HG03025 (cell line): ENCODE results near the gene FN3KRP.
A peak's percentile ranks its signal among the peaks of the same experiment; 100 is the strongest.

Experiments
- ATAC-seq: cut with Tn5 transposase; IDR thresholded peaks from one replicate; pipeline ENCODE4 v1.9.1; 2021; ENCODE audit warnings: mild to moderate bottlenecking, moderate library complexity; ENCODE audit not compliant: unreplicated experiment, low FRiP score

FN3KRP gene, protein sequence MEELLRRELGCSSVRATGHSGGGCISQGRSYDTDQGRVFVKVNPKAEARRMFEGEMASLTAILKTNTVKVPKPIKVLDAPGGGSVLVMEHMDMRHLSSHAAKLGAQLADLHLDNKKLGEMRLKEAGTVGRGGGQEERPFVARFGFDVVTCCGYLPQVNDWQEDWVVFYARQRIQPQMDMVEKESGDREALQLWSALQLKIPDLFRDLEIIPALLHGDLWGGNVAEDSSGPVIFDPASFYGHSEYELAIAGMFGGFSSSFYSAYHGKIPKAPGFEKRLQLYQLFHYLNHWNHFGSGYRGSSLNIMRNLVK

DNA sequence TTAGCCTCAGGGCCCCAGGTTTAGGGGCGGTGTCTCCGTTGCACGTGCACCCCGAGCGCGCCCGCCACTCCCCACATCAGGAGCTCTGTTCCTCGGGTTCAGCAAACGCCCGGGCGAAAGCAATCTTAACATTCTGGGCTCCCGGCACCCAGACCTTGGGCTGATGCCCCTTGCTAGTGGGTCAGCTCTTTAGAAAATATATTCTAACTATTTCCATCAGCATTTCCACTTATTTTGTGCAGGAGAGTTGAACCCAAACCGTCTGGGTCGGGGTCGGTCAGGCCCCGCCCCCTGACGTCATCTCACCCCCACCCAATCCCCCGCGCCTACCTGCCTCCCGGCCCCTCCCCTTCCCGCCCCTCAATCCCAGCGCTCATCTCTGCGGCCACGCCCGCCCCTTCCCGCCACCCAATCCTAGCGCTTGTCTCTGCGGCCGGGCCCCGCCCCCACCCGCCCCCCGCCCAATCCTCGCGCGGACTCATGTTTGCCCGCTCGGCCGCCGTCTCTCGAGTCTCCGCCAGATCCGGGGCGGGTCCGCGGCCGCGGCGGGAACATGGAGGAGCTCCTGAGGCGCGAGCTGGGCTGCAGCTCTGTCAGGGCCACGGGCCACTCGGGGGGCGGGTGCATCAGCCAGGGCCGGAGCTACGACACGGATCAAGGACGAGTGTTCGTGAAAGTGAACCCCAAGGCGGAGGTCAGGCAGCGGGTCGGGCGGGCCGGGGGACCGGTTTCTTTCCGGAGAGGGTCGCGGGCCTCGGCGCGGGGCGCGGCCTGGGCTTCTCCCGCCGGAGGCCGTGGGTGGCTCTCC, at the start of gene FN3KRP:
FN3KRP (plus strand) TSS at position 504 of the 808 bp plus-strand sequence; CDS start at position 554, 50 bp downstream.
- peak; percentile 69 for ATAC-seq

DNA sequence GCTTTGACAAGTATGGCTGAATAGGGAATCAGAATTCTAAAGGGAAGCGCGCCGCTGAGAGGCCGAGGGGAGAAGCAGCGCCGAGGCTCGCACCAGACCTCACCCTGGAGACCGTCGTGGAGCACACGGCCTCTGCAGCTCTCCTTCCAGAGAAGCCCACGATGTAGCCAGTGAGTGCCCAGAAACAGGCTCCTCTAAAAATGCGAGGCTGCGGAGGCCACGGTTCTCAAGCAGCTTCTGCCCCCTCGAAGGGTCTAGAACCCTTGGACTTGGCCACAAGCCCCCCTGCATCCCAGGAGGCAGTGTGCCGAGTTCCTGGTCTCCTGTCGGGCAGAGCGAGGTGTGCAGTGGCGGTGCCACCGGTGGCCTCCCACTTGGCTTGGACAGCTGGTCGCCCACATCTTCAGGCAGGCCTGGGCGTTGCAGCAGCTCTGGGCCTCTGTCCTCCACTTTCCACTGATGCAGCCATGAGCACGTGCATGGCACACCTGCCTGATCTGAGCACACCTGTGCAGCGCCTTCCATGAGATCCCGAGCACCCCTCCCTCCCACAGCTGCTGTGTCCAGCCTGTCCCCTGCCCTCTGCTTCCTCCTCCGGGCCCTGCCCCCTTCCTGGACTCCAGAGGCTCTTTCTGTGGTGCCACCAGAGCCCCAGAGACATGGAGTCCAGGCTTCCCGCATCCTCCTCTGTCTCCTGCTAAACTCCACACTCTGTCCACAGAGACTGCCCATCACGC, 49.4 kb upstream of the FN3KRP start:
- no peak for ATAC-seq

DNA sequence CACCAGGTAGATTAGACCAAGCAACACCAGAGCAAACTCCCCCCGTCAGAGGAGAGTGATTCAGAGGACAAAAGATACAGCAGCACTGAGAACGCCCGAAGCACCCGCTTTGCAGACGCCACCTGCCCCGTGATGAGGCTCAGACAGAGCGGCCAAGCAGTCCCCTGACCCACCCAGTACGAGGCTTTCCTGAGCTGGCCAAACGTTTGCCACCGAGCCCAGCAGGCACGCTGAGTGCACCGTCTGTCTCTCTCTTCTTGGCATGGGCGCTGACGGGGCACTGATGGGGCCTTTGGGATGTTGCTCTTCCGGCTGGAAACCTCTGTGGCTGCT, 48.9 kb upstream of the FN3KRP start:
- ATAC-seq, result no peak

DNA sequence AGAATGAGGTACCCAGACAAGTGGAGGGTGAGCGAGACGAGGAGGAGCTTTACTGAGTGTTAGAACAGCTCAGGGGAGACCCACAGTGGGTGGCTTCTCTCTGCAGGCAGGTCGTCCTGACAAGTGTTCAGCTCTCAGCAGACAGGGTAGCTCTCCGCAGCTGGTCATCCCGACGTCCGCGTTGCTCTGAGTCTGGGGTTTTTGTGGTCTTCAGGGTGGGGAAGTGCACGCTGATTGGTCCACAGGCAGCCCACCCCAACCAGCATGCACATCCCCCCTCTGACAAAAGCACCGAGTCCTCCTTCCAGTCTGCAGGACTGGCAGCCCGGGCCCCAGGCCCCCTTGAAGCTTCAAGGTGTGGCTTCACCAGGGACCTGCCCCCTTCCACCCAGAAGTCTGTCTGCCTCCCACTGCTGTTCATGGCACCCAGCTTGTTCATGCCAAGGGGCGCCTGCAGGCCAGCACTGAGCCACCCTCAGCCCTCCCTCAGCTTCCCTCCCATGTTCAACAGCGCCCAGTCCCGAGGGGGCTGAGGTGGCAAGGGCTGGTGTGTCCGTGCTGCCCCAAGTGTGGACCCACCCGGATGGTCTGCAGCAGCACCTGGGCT, 48.4 kb upstream of the FN3KRP start:
- no peak for ATAC-seq

DNA sequence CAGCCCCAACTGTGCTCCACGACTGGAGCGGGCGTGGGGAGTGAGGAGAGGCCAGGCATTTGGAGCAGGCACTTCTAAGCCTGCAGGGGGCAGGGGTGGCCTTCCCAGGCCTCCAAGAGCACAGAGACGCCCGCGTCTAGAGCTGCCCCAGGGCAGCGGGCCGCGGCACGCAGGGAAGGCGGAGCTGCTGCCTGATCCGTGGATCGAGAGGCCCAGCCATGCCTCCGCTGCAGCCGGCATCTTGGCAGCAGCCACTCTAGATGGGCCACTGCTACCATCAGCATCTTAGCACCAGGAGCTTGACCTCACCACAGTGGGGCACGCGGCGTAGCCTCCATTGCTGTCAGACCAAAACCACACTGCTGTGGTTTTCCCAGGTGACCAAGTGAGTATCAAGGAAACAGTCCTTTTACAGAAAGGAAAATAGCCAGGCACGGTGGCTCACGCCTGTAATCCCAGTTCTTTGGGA, 47.8 kb upstream of the FN3KRP start:
- no peak for ATAC-seq

DNA sequence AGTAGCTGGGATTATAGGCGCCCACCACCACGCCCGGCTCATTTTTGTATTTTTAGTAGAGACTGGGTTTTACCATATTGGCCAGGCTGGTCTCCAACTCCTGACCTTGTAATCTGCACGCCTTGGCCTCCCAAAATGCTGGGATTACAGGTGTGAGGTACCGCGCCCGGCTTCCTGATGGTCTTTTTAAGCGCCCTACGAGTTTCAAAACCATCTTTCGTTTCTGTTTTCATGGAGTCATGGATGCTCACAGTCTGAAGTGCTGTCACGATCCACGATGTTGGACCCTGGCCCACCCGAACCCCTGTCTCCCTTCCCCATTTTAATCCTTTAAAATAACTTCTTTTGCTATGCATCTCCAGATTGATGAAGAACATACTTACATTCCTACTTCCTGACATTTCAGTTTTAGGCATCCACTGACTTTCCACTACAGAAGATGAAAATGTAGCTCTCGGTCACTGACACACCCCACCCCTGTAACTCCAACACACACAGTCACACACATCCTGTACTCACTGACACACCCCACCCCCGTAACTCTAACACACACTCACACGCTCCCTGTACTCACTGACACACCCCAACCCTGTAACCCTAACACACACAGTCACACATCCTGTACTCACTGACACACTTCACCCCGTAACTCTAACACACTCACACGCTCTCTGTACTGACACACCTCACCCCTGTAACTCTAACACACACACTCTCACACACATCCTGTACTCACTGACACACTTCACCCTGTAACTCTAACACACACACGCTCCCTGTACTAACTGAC, 45.6 kb upstream of the FN3KRP start:
- ATAC-seq, result no peak

DNA sequence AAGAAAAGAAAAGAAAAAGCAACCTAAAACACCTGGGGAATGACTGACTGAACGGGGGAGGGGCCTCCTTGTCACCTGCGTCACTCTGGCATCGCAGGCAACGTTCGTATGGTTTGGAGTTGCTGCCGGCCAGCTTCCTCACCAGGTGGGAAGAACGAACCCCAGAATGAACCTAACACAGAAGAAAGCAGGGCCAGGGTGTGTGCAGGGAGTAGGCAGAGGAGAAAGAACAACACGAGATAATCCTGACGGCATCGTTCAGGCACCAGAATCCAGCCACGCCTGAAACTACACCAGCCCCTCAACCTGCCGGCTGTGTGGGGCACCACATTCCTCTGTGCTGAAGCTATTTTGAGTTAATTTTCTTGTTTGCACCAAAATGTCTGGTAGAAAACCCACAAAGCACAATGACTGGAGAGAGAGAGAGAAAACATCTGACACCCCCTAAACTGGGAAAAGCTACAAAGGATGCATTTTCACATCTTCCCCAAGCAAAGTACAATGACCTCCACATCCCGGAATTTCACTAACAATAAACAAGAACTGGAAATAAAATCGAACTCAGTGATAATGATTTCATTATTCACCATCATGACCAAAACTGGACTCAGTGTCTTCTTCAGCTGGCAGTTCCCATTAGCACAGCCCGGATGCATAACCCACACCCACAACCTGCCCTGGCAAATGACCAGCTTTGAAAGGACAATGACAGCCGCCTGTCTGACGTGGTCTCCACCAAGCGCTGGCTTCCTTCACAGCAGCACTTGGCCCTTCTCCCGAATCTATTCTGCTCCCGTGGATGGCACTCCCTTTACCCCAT, 41.6 kb upstream of the FN3KRP start:
- ATAC-seq, result no peak

DNA sequence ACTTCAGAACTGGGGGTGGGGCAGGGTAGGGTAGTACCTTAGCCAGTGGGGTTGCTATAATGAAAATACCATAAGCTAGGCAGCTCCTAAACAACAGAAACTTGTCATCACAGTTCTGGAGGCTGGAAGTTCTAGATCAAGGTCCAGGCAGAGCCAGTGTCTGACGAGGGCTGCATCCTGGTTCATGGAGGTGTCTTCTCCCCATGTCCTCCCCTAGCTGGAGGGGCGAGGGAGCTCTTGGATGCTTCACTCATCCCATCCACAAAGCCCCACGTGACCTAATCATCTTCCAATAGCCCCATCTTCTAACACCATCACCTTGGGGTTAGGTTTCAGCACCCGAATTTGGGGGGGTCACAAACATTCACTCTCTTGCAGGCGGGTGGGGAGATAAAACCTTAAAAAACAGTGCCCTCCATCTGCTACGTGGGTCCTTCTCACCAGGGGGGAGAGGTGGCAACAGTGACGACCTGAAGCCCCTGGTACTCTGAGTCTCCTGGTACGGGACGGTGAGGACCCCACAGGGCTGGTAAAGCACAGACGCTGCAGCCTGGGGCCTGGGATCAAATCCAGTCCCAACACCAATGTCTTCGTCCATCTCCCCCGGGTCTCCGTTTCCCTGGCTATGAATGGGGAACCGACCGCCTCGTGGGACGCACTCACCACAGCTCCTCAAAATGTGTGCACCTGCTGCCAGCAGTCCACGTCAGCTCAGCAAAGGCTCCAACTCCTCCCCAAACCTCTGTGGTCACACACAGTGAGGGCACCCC, 40.8 kb upstream of the FN3KRP start:
- no peak for ATAC-seq

DNA sequence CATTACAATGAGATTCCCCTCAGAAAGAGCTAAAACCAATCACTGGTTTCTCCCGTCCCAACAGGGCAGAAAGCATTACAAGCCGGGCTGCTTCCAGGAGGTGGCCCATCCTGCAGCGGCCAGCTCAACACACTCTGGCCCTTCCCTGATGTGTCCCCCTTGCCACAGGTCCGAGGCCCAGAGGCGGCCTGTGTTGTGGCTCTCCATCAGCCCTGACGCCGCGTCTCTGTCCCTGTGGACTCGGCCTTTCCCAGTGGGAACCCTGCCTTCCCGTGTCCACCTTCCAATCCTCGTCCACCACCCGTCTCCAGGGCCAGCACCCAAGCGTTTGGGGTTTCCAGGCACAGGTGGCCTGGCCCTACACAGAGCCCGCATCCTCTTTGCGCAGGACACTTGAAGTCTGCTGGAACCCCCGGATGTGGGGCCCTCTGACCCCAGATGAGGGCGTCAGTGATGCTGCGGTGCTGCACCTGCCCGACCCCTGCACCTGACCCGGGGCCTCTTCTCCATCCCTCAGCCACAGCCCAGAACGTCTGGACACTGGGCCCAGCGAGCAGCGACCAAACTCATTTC, 39.1 kb upstream of the FN3KRP start:
- ATAC-seq, result no peak

DNA sequence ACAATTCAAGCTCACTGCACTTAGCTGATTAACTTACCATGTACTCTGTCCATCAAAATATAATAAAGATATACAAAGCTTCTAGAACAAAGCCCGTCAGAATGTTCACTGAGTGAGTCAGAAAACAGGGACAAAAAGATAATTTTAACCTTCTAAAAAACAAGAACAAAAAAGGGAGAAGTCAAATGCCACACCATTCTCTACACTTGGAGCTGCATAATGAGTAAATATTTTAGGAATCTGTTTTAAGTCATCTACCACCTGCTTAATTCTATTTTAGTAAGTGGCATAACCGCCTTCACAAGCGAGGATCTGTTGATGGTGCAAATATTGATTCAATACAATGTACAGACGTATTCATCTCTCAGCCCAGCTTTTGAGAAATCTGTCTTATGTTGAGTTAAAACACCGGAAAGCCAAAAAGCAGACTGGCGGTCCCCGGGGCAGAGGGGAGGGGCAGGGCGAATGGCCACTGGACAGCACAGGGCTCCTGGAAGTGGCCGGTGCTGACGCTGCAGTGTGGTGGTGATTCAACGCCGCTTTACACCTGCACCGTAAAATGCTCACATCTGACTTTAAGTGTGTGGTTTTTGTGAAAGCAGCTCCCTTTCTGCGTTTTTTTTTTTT, 38.1 kb upstream of the FN3KRP start:
- ATAC-seq, result no peak

DNA sequence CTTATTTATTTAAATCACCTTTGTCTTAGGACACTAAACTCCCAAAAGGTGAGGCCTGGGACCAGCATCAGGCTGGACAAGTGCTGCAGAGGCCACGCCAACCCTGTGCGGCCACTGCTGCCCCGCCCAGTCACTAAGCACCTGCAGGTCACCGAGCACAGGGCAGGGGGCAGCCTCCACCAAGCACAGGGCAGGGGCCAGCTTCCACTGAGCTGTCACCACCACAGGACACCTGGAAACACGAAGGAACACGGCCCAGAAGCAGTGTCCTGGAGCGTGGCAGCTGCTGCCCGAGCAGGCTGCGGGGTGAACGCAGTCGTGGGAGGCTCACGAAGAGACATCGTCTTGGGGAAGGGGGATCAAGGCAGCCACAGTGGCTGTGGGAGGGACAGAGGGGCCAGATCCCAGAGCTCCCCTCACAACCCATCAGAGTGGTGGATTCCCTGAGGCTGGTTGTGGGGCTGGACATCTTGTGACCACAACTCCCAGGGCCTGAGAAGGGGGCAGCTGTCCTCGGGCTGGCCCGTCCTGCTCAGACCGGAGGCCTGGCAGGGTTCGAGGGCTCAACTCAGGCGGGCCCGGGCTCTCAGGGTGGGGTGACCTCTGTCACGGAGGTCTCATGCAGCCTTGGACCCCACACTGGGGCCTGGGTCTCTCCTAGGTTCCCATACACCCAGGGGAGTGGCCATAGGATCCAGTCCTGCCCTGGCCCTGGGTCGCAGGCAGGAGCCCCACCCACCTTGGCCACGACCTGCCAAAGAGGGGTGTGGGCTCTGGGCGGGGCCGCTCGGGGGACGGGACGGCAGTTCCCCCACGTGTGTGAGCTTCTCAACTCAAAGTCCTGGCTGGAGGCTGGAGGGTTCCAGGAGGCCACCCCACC, 36.7 kb upstream of the FN3KRP start:
- ATAC-seq, result no peak

DNA sequence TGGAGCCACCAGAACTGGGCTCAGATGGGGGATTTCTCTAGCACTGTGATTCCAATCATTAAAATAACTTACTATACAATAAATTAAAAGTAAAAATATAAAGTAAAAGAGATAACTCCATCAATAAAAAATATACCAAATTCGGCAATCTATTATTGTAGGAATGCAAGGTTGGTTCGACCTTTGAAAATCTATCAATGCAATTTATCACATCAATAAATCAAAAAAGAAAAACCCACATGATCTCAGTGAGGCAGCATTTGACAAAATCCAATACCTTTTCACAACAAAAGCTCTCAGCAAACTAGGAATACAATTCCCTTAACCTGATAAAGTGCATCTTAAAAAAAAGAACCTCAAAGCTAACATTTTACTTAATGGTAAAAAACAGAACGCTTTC, 35.0 kb upstream of the FN3KRP start:
- no peak for ATAC-seq

DNA sequence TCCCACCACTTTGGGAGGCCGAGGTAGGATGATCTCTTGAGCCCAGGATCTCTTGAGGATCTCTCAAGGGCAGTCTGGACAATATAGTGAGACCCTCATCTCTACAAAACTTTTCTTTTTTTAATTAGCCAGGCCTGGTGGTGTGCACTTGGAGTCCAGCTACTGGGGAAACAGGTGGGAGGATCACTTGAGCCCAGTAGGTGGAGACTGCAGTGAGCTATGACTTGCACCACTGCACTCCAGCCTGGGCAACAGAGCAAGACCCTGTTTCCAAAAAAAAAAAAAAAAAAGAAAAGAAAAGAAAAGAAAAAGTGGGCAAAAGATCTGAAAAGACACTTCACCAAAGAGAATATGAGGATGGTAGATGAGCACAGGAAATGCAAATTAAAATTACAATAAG, 33.0 kb upstream of the FN3KRP start:
- no peak for ATAC-seq

DNA sequence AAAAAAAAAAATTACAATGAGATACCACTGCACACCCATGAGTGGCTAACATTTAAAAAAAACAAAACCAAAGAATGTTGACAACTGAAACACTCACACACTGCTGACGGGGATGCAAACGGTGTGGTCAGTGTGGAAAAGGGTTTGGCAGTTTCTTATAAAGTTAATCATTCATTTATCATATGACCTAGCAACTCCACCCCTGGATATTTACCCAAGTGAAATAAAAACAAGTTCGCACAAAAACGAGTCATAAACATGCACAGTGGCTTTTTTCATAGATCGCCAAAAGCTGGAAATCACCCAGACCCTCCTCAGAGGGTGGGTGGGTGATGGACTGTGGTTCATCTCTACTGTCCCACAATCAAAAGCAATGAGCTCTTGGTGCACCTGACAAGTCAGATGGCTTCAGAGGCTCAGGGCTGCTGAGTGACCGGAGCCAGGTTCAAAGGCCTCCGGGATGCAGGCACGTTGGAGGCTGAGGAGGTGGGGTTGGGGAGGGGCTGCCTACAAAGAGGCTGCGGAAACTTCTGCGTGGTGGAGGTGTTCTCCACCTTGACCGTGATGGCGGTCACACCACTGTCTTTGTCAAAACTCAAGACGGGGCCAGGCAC, 32.2 kb upstream of the FN3KRP start:
- no peak for ATAC-seq

DNA sequence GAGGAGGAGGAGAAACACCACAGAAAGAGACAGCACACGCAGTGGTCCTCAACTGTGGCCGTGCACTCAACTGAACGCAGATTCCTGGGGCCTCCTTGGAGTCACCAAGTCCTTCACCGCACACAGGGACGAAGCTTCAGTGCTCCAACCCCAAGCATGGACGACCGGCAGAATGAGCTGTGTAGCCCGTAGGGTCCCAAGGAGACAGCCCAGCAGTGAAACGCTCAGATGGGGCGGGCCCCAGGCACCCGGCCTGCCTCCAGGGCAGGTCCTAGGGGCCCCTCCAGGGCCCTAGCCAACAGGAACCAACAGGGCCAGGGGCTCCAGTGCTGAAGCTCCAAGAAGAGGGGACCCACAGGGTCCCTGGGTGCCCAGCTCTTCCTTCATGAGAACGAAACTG, 31.2 kb upstream of the FN3KRP start:
- ATAC-seq, result no peak
